Ovary (tissue), 9 donors: ENCODE measurements around the gene NDUFAF4. TPM values are rescaled to one million over a fixed set of nuclear protein-coding genes. Genes with fewer than 3 reads are reported as not detected.

Experiments used
- DNase-seq, 5 donors: peaks; one replicate each; pipeline ENCODE4 v3.0.0-alpha.2; 2019 to 2020
- H3K27ac ChIP-seq, 2 donors: fragments of 200-600 bp; one replicate each; pipeline versions ENCODE4 v1.5.1 to v1.8.0; 2019 to 2022
- H3K27me3 ChIP-seq: fragments of 200-600 bp; one replicate; pipeline ENCODE4 v1.8.0; 2022
- H3K36me3 ChIP-seq: fragments of 200-600 bp; sonication (generic); one replicate; pipeline ENCODE4 v1.5.1; 2019
- H3K4me1 ChIP-seq: one replicate; pipeline ENCODE4 v1.8.1; 2013; ENCODE audit warnings: mild to moderate bottlenecking, moderate library complexity; ENCODE audit not compliant: insufficient read depth
- H3K4me3 ChIP-seq: fragments of 200-600 bp; sonication (generic); one replicate; pipeline ENCODE4 v1.5.1; 2017
- H3K9me3 ChIP-seq, 2 donors: fragments of 200-600 bp in 1 of 2; sonication (generic) in 1 of 2; one replicate each; pipeline versions ENCODE4 v1.5.1 to v1.8.1; 2013 to 2019; ENCODE audit warnings: mild to moderate bottlenecking in 1 of 2, moderate library complexity in 1 of 2
- CTCF ChIP-seq, 3 donors: fragments of 450-650 bp in 2 of 3; fragments of 200-600 bp in 1 of 3; IDR thresholded peaks; one replicate each; pipeline versions ENCODE4 v1.5.1 to v1.8.0; 2016 to 2022; ENCODE audit warnings: antibody characterized with exemption in 3 of 3, mild to moderate bottlenecking in 1 of 3
- EP300 ChIP-seq: sonication (generic); formaldehyde crosslinking; IDR thresholded peaks from one replicate; pipeline ENCODE4 v1.6.1; 2017; ENCODE audit warnings: antibody characterized with exemption
- POLR2A ChIP-seq: fragments of 450-650 bp; IDR thresholded peaks from one replicate; pipeline ENCODE4 v1.6.1; 2017; ENCODE audit warnings: antibody characterized with exemption, mild to moderate bottlenecking, moderate library complexity
- WGBS, 3 donors: extraction: QIAGEN DNeasy Blood & Tissue Kit in 1 of 3; methylation state at CpG; one replicate each; pipeline versions ENCODE4 v1.1.5 to v1.1.7; 2013 to 2017; 5-methylcytosine and 5-hydroxymethylcytosine counted together
- intact Hi-C, 4 donors: fragments of 100-400 bp; cut with DNase I; formaldehyde crosslinking; loops; one replicate each; pipeline versions ENCODE4 v1.11.0 to v1.15.1; 2022 to 2023
- polyA plus RNA-seq, 2 donors: library from polyadenylated mRNA; stranded (reverse); fragments of 200-250 nt in 1 of 2; fragments of 350-450 nt in 1 of 2; fragmentation: Illumina TruSeq in 1 of 2; extraction: RNeasy Lipid Tissue Mini Kit (QIAGEN cat#74804) in 1 of 2; gene quantifications; one replicate each; pipeline ENCODE4 v1.2.3, GENCODE V29; 2013 to 2014
- small RNA-seq: library from RNA; depleted of rRNA; stranded (forward); fragments of <200 nt; gene quantifications from one replicate; pipeline ENCODE3, GENCODE V24; 2016
- total RNA-seq, 7 donors: library from RNA; depleted of rRNA in 2 of 7; stranded (reverse); fragments of >200 nt in 2 of 7; fragmentation: NEBNext Ultra II Directional in 3 of 7; extraction: Animal tissue kit (Norgen Biotek cat#: 25700) in 3 of 7; gene quantifications; one replicate each; pipeline versions ENCODE4 v1.1.0 to v1.2.4, GENCODE V29; 2016 to 2023
- donor health status: DM: no; HTN: no; CAD: no; lungs with moderate emphysema.
- donor health status: DM: no; HTN: no; CAD: no.
- donor health status: Bipolar disorder and iron deficiency.
- donor health status: DM: yes; HTN: yes; CAD: no.
- donor health status: DM: no; HTN: no; CAD: no.
- donor health status: DM: yes; HTN: yes; CAD: no.

The NDUFAF4 gene
- total and polyA plus RNA-seq, 9 donors, result 10.3 to 35.5 (median 18.2) TPM

- H3K4me3 ChIP-seq, result no peak overlapping the region
- H3K27ac ChIP-seq, result no peak overlapping the region
- no peak for DNase-seq
- no peaks in the 10 kb centered on the region for H3K4me1 ChIP-seq
- TF ChIP-seq EP300 (no peak), CTCF (IDR thresholded peaks at IDR 0.05) (no peak), POLR2A (no peak)
- H3K27me3 ChIP-seq, result no peaks in the 10 kb centered on the region
- intact Hi-C loops, result no loop called here
- 70 to 80% (median 77%) methylated on average over 2 of the region's 2 CpGs for WGBS, 3 donors
- H3K36me3 ChIP-seq, result no peaks in the 10 kb centered on the region
- H3K9me3 ChIP-seq, result no peaks in the 10 kb centered on the region
These were observed 48.1 kb downstream of the NDUFAF4 start for GRCh38 chr6:96849615-96850014.

- intact Hi-C loops, result no loop called here
- H3K9me3 ChIP-seq, result no peaks in the 10 kb centered on the region
These were observed 53.2 kb downstream of the NDUFAF4 start for GRCh38 chr6:96844530-96844929.

GRCh38 chr6:96841345-96841744, 56.3 kb downstream of the NDUFAF4 start:
- intact Hi-C loops, result no loop called here
- DNase-seq, result no peak
- 15 to 23% (median 17%) methylated on average over 2 of the region's 2 CpGs for WGBS, 3 donors
- no peak overlapping the region for H3K4me3 ChIP-seq
- H3K27me3 ChIP-seq, result no peaks in the 10 kb centered on the region
- no peaks in the 10 kb centered on the region for H3K4me1 ChIP-seq
- no peaks in the 10 kb centered on the region for H3K36me3 ChIP-seq
- TF ChIP-seq EP300 (no peak), POLR2A (no peak), CTCF (IDR thresholded peaks at IDR 0.05) (no peak)
- H3K9me3 ChIP-seq, result no peaks in the 10 kb centered on the region
- H3K27ac ChIP-seq, result no peak overlapping the region

More at GRCh38 chr6:96844530-96844929, 53.2 kb downstream of the NDUFAF4 start:
- DNase-seq, result no peak
- H3K36me3 ChIP-seq, result no peaks in the 10 kb centered on the region
- H3K27me3 ChIP-seq, result no peaks in the 10 kb centered on the region
- no peak overlapping the region for H3K4me3 ChIP-seq
- no peak overlapping the region for H3K27ac ChIP-seq
- H3K4me1 ChIP-seq, result no peaks in the 10 kb centered on the region
- no peak for TF ChIP-seq EP300
- TF ChIP-seq CTCF (IDR thresholded peaks at IDR 0.05), result no peak
- TF ChIP-seq POLR2A, result no peak

Small RNA genes lying within 50 kb of the gene (small RNA-seq; reads per million reads assigned to genes)
- gene RN7SL509P, result not detected

Other genes starting within 250 kb of the NDUFAF4 start
- 1 to 10 TPM; 1.3 to 1.8 (median 1.7) TPM for gene GPR63, start 60.4 kb downstream of the NDUFAF4 start, total RNA-seq
- gene GPR63, start 60.4 kb downstream of the NDUFAF4 start, polyA plus RNA-seq, result 1 to 10 TPM; 1.3 to 2.5 TPM
- 1 to 10 TPM in 4 of 7 donors, under 1 TPM in 3; 0.30 to 3.7 (median 1.2) TPM for gene KLHL32, start 26.8 kb upstream of the NDUFAF4 start, total RNA-seq
- 1 to 10 TPM in 1 of 2 donors, under 1 TPM in 1; 0.83 to 1.2 TPM for gene KLHL32, start 26.8 kb upstream of the NDUFAF4 start, polyA plus RNA-seq